ENCODE results near the gene DGKH.
"Not testable (repeated sequence)": the region's sequence is repeated elsewhere in the genome, so short reads cannot be mapped to it uniquely, and the experiment has no call there.

Gene DGKH

GRCh38 chr13:42071672-42072419, 23.4 kb downstream of the DGKH start:
- Histone ChIP-seq H3K36me3 (ENCODE audit: insufficient read depth, low read length) (no peaks in the 10 kb centered on the region), H3K4me1 (ENCODE audit: control insufficient read depth, insufficient read depth, low read length, unreplicated experiment) (no peaks in the 10 kb centered on the region), H3K27me3 (ENCODE audit: insufficient read depth, low read length) (no peaks in the 10 kb centered on the region), H3K4me3 (ENCODE audit: low read depth, low read length) (no peak overlapping the region), H2AFZ (ENCODE audit: low read length, unreplicated experiment) (no peak overlapping the region), H3K27ac (ENCODE audit: low read depth, low read length) (no peak overlapping the region), H3K79me2 (ENCODE audit: control insufficient read depth, insufficient read depth, low read length, unreplicated experiment) (peaks cover 2% of the 10 kb centered on the region)

DNA sequence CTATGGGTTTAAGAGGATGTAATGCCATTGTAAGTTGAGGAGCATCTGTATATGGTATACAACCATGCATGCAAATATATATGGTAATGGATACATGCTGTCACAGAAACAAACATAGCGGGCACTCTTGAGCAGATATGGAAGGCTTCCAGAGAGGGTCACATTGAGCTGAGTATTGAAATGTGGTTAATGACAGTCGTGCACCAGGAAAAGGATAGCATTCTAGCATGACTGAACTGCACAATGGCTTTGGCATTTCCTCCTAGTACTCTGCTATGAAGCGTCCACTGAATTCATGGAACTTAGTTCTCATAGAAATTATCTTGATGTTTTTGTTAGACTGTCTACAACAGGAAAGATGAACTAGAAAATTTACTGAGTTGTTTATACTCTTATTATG, 25.2 kb downstream of the DGKH start:
- H3K4me1 ChIP-seq (ENCODE audit: control insufficient read depth, insufficient read depth, low read length, unreplicated experiment) = no peaks in the 10 kb centered on the region
- H3K27me3 ChIP-seq (ENCODE audit: insufficient read depth, low read length) = no peaks in the 10 kb centered on the region
- no peaks in the 10 kb centered on the region for H3K36me3 ChIP-seq (ENCODE audit: insufficient read depth, low read length)
- H3K79me2 ChIP-seq (ENCODE audit: control insufficient read depth, insufficient read depth, low read length, unreplicated experiment) = peaks cover 2% of the 10 kb centered on the region
- no peak overlapping the region for H3K27ac ChIP-seq (ENCODE audit: low read depth, low read length)
- no peak overlapping the region for H2AFZ ChIP-seq (ENCODE audit: low read length, unreplicated experiment)
- no peak overlapping the region for H3K4me3 ChIP-seq (ENCODE audit: low read depth, low read length)

- Histone ChIP-seq H2AFZ (ENCODE audit: low read length, unreplicated experiment) (no peak overlapping the region), H3K27ac (ENCODE audit: low read depth, low read length) (no peak overlapping the region), H3K4me3 (ENCODE audit: low read depth, low read length) (no peak overlapping the region), H3K79me2 (ENCODE audit: control insufficient read depth, insufficient read depth, low read length, unreplicated experiment) (peaks cover 2% of the 10 kb centered on the region), H3K36me3 (ENCODE audit: insufficient read depth, low read length) (no peaks in the 10 kb centered on the region), H3K27me3 (ENCODE audit: insufficient read depth, low read length) (no peaks in the 10 kb centered on the region), H3K4me1 (ENCODE audit: control insufficient read depth, insufficient read depth, low read length, unreplicated experiment) (no peaks in the 10 kb centered on the region)
Measured at GRCh38 chr13:42075517-42075916, 27.1 kb downstream of the DGKH start.

GRCh38 chr13:42076309-42076713, 27.9 kb downstream of the DGKH start:
- Histone ChIP-seq H3K4me1 (ENCODE audit: control insufficient read depth, insufficient read depth, low read length, unreplicated experiment) (no peaks in the 10 kb centered on the region), H2AFZ (ENCODE audit: low read length, unreplicated experiment) (no peak overlapping the region), H3K27me3 (ENCODE audit: insufficient read depth, low read length) (no peaks in the 10 kb centered on the region), H3K27ac (ENCODE audit: low read depth, low read length) (no peak overlapping the region), H3K79me2 (ENCODE audit: control insufficient read depth, insufficient read depth, low read length, unreplicated experiment) (peaks cover 2% of the 10 kb centered on the region), H3K36me3 (ENCODE audit: insufficient read depth, low read length) (no peaks in the 10 kb centered on the region), H3K4me3 (ENCODE audit: low read depth, low read length) (no peak overlapping the region)

- no peak overlapping the region for H2AFZ ChIP-seq (ENCODE audit: low read length, unreplicated experiment)
- no peaks in the 10 kb centered on the region for H3K27me3 ChIP-seq (ENCODE audit: insufficient read depth, low read length)
- no peaks in the 10 kb centered on the region for H3K4me1 ChIP-seq (ENCODE audit: control insufficient read depth, insufficient read depth, low read length, unreplicated experiment)
- peaks cover 4% of the 10 kb centered on the region; the same call in 1 of the 2 replicates for H3K36me3 ChIP-seq (ENCODE audit: insufficient read depth, low read length)
- no peak overlapping the region for H3K27ac ChIP-seq (ENCODE audit: low read depth, low read length)
- H3K79me2 ChIP-seq (ENCODE audit: control insufficient read depth, insufficient read depth, low read length, unreplicated experiment) = peaks cover 2% of the 10 kb centered on the region
- no peak overlapping the region for H3K4me3 ChIP-seq (ENCODE audit: low read depth, low read length)
Measured at GRCh38 chr13:42078128-42078808, 29.8 kb downstream of the DGKH start.

- Histone ChIP-seq H3K27ac (ENCODE audit: low read depth, low read length) (no peak overlapping the region), H3K27me3 (ENCODE audit: insufficient read depth, low read length) (no peaks in the 10 kb centered on the region), H3K4me3 (ENCODE audit: low read depth, low read length) (no peak overlapping the region), H2AFZ (ENCODE audit: low read length, unreplicated experiment) (no peak overlapping the region), H3K79me2 (ENCODE audit: control insufficient read depth, insufficient read depth, low read length, unreplicated experiment) (no peaks in the 10 kb centered on the region), H3K4me1 (ENCODE audit: control insufficient read depth, insufficient read depth, low read length, unreplicated experiment) (no peaks in the 10 kb centered on the region), H3K36me3 (ENCODE audit: insufficient read depth, low read length) (peaks cover 4% of the 10 kb centered on the region; the same call in 1 of the 2 replicates)
Measured at GRCh38 chr13:42083138-42083770, 34.8 kb downstream of the DGKH start.

DNA sequence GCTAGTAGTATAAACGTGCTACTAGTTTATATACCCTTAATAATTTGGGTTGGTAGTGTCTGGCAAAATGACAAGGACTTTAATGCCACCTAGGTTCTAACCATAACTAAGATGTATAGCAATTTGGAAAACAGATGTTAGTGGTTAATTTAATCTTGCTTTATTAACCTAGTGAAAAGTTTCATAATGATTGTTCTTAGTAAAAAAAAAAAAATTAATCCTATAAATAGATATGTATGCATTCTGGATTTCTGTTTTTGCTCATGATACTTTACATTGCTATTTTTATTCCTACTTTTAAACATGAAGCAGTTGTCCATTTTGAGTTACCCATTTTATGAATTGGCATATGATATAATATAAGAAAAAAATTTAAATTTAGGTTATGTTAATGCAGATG, 36.3 kb downstream of the DGKH start:
- H2AFZ ChIP-seq (ENCODE audit: low read length, unreplicated experiment) = no peak overlapping the region
- H3K4me3 ChIP-seq (ENCODE audit: low read depth, low read length) = no peak overlapping the region
- no peak overlapping the region for H3K27ac ChIP-seq (ENCODE audit: low read depth, low read length)
- H3K4me1 ChIP-seq (ENCODE audit: control insufficient read depth, insufficient read depth, low read length, unreplicated experiment) = no peaks in the 10 kb centered on the region
- H3K79me2 ChIP-seq (ENCODE audit: control insufficient read depth, insufficient read depth, low read length, unreplicated experiment) = no peaks in the 10 kb centered on the region
- no peaks in the 10 kb centered on the region for H3K27me3 ChIP-seq (ENCODE audit: insufficient read depth, low read length)
- peaks cover 4% of the 10 kb centered on the region; the same call in 1 of the 2 replicates for H3K36me3 ChIP-seq (ENCODE audit: insufficient read depth, low read length)

DNA sequence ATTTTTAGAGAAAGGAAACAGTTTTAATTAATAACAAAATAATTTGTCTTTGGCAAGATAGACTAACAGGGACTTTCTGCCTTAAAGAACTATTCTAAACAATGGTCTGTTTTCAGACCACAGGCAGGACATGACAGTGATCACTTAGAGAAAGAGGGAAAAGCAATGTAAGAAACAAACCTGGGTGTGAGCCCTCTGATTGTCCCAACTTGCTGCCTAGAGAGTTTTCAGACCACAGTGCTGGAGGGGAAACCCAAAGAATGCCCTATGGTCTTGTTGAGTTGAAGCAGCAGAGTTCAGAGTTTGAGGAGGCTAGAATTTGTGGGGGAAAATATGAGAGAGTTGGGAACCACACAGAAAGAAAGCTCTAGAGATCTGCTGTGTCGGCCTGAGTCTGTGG, 38.1 kb downstream of the DGKH start:
- no peak overlapping the region for H2AFZ ChIP-seq (ENCODE audit: low read length, unreplicated experiment)
- H3K27me3 ChIP-seq (ENCODE audit: insufficient read depth, low read length) = no peaks in the 10 kb centered on the region
- peaks cover 9% of the 10 kb centered on the region for H3K36me3 ChIP-seq (ENCODE audit: insufficient read depth, low read length)
- no peaks in the 10 kb centered on the region for H3K79me2 ChIP-seq (ENCODE audit: control insufficient read depth, insufficient read depth, low read length, unreplicated experiment)
- H3K27ac ChIP-seq (ENCODE audit: low read depth, low read length) = no peak overlapping the region
- no peak overlapping the region for H3K4me3 ChIP-seq (ENCODE audit: low read depth, low read length)
- H3K4me1 ChIP-seq (ENCODE audit: control insufficient read depth, insufficient read depth, low read length, unreplicated experiment) = no peaks in the 10 kb centered on the region

DNA sequence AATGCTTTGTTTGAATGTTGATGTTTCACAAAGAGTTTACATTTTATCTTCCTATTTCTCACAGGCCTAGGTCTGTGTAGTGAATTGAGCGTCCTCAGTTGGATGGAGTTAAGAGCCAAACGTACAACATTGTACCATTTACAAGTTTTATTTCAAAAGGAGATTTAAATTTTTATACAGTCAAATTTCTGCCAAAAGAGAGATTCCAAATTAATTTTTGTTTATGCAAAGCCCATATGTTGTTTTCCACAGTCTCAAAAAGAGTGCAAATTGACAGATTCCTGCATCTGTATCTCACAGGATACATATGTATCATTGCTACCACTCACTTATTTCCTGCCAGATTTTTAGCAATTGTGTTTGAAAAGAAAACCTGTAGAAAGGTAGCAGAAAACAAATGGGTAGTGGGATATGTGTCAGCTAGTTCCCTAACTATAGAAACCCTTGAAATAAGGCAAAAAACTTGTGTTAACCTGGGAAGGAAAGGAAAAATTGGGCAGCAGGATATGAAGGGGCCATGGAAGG, 46.1 kb downstream of the DGKH start:
- Histone ChIP-seq H3K79me2 (ENCODE audit: control insufficient read depth, insufficient read depth, low read length, unreplicated experiment) (peaks cover 8% of the 10 kb centered on the region), H3K4me1 (ENCODE audit: control insufficient read depth, insufficient read depth, low read length, unreplicated experiment) (no peaks in the 10 kb centered on the region), H3K27me3 (ENCODE audit: insufficient read depth, low read length) (no peaks in the 10 kb centered on the region), H3K27ac (ENCODE audit: low read depth, low read length) (no peak overlapping the region), H3K36me3 (ENCODE audit: insufficient read depth, low read length) (peaks cover 7% of the 10 kb centered on the region), H2AFZ (ENCODE audit: low read length, unreplicated experiment) (no peak overlapping the region), H3K4me3 (ENCODE audit: low read depth, low read length) (no peak overlapping the region)

- H3K4me3 ChIP-seq (ENCODE audit: low read depth, low read length); H3K36me3 ChIP-seq (ENCODE audit: insufficient read depth, low read length); H2AFZ ChIP-seq (ENCODE audit: low read length, unreplicated experiment); H3K27me3 ChIP-seq (ENCODE audit: insufficient read depth, low read length); H3K27ac ChIP-seq (ENCODE audit: low read depth, low read length); H3K4me1 ChIP-seq (ENCODE audit: control insufficient read depth, insufficient read depth, low read length, unreplicated experiment): not testable (repeated sequence)
- peaks cover 12% of the 10 kb centered on the region for H3K79me2 ChIP-seq (ENCODE audit: control insufficient read depth, insufficient read depth, low read length, unreplicated experiment)
Measured at GRCh38 chr13:42096222-42096621, 47.8 kb downstream of the DGKH start.
